Body of pancreas (tissue), 4 donors: ENCODE measurements around the gene CTNND2.

ENCODE experiments used
- CTCF ChIP-seq, 7 experiments: fragments of 450-650 bp in 4 of 7; fragments of 200-600 bp in 3 of 7; sonication (generic) in 3 of 7; IDR thresholded peaks; one replicate each; pipeline ENCODE4 v1.5.1; 2016 to 2019; ENCODE audit warnings: antibody characterized with exemption in 7 of 7
- POLR2A ChIP-seq, 3 donors: fragments of 450-650 bp; IDR thresholded peaks; one replicate each; pipeline ENCODE4 v1.6.1; 2016; ENCODE audit warnings: antibody characterized with exemption in 3 of 3, mild to moderate bottlenecking in 2 of 3

- TF ChIP-seq POLR2A (IDR thresholded peaks at IDR 0.05) (no peak), CTCF (IDR thresholded peaks at IDR 0.05) (no peak)
Observed at GRCh38 chr5:11617080-11617479, 287.2 kb downstream of the CTNND2 start.
